GM19324 (cell line): ENCODE measurements around the gene SYT7.

Experiments used
- ATAC-seq: cut with Tn5 transposase; IDR thresholded peaks from one replicate; pipeline ENCODE4 v1.9.1; 2021; ENCODE audit warnings: mild to moderate bottlenecking, moderate library complexity; ENCODE audit not compliant: unreplicated experiment, low FRiP score

Gene SYT7

DNA sequence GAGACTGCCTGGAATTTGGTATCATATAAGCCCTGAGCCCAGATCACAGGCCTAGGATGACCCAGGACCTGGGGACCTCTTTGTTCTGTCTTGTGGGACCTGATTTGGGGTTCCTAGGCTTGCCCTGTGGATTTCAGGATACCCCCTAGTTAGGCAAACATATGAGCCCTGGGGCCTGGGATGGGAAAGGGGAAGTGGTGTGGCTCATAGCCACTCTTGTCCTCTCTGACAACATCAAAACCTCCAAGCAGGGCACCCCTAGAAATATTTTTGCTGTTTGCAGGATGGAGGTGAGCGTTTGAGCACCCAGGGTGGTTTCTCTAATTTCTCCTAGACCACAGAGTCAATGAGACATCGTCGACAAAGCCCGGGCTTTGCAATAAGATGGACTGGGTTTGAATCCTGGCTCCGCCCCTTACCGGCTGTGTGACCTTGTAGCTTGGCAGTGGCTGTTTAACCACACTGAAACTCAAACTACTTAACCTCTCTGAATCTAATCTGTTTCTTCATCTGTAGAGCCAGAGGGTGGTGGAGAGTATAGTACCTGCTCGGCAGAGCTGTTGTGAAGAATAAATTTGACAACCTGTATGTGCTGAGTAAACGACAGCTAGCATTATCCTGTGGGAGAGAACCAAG lies 77.6 kb downstream of the SYT7 start:
- no peak for ATAC-seq

DNA sequence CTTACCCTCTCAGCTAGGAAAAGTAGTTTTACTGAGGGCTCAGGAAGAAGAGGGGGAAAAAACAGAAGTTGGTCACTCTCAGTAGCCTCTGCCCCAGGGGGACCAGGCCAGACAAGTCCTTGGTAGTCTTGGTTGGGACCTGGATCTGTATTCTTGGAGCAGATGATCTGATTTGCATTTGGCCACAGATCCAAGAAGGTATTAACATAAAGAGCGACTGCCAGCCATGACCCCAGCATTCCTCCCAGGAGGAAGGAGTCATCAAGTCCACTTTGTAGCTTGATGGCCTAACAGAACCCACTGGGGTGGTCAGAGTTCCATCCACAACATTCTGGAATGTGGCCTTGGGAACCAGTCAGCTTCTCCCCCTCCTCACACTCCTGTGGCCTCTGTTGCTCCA lies 78.4 kb downstream of the SYT7 start:
- no peak for ATAC-seq

DNA sequence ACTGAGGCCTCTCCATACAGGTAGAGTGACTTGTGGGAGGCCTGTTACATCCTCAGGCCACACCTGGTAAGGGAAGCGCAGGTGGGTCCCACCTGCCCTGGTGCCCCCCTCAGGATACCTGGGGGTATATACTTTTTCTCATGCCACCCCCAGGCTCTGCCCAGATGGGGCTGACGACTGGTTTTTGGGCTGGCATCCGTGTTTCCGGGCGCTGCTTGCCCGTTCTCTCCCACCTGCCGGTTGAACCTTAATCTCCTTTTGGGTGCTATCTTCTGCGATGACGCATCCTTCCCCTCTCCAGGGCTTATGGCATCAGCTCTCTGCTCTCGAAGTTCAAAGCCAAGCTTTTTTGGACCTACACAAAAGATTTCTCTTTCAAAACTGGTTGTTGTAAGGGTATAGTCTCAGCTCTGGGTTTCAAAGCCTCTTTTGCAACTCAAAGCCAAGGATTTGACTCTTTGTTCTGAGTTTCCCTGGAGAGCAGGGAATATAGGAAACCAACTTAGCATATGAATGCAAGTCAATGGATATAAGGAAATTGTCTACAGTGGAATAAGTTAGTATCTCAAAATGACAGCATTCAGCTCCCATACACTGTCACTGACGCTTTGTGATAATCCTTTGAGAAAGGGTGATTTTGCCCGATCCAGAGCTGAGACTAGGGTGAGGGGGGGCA lies 80.9 kb downstream of the SYT7 start:
- no peak for ATAC-seq

DNA sequence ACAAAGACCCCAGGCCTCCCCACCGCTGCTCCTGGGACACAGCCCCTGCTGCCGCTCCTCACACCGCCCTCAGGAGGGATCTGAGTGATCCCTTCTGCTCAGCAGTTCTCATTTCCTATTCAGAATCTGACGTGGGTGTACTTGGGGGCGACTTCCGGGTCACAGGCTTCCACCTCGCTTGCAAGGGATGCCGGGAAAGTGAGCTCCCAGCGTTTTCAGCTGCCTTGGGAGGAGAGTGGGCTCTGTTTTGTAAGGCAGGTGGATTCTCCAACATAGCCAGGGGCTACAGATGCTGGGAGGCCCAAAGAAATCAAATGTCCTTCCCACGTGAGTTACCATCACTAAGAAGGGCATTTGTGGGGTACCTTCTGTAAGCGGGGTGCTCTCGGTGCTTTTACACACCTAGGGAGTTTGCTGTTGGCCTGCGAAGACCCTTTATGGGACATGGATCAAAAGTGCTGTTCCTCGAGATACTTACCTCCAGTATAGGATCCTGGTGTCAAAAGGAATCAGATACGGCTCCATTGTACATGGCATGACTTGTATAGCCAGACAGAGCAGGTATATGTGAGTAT lies 82.0 kb downstream of the SYT7 start:
- no peak for ATAC-seq

DNA sequence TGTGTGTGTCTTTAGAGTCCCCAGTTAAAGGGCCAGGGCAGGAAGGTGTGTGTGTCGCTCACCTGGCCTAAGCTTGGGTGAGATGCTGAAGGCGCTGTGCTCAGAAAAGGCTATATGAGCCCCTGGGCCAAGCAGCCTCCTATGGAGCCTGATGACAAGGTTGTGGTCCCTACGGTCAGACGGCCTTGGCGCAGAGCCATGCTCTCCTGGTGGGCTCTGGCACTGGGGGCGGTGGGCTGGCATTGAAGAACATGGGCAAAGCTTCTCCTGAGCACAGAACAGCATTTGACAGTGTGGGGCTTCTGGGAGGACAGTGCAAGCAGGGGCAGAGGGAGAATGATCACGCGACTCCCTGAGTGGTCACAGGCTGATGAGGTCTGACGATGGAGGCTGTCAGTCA lies 83.0 kb downstream of the SYT7 start:
- no peak for ATAC-seq

DNA sequence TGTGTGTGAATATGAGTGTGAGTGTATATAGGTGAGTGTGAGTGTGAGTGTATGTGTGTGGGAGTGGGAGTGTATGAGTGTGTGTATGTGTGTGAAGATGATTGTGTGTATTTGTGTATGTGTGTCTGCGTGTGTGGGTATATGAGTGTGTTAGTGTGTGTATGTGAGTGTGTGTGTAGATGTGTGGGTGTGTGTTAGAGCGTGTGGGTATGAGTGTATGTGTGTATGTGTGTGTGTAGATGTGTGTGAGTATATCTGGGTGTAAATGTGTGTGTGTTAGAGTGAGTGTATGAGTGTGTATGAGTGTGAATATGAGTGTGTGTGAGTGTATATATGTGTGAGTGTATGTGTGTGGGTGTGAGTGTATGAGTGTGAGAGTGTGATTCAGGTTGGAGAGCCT lies 83.4 kb downstream of the SYT7 start:
- ATAC-seq, result no peak

DNA sequence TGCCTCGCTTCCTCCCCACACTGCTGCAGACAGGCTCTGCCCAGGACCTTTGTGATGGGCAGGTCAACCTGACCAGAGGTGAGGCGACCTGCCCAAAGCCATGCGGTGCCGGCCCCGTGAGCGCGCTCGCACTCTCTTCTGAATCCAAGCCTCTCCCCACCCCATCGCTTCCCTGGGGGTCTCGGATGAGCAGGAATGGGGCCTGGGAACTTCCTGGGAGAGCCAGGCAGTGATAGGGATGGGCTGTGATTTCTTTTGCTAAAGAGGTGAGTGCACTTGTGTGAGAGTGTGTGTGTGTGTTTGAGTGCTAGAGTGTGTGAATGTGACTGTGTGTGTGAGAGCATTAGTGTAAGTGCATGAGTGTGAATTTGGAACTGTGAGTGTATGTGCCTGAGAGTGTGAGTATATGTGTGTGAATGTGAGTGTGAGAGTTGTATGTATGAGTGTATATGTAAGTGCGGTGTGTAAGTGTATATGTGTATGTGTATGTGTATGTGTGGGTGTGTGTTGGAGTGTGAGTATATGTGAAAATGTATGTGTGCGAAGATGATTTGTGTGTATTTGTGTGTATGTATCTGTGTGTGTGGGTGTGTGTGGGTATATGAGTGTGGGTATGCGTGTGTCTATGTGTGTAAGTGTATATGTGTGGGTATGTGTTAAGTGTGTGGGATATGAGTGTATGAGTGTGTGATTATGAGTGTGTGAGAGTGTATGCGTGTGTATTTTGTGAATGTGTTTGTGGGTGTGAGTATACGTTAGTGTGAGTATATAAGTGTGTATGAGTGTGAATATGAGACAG lies 84.1 kb downstream of the SYT7 start:
- no peak for ATAC-seq

DNA sequence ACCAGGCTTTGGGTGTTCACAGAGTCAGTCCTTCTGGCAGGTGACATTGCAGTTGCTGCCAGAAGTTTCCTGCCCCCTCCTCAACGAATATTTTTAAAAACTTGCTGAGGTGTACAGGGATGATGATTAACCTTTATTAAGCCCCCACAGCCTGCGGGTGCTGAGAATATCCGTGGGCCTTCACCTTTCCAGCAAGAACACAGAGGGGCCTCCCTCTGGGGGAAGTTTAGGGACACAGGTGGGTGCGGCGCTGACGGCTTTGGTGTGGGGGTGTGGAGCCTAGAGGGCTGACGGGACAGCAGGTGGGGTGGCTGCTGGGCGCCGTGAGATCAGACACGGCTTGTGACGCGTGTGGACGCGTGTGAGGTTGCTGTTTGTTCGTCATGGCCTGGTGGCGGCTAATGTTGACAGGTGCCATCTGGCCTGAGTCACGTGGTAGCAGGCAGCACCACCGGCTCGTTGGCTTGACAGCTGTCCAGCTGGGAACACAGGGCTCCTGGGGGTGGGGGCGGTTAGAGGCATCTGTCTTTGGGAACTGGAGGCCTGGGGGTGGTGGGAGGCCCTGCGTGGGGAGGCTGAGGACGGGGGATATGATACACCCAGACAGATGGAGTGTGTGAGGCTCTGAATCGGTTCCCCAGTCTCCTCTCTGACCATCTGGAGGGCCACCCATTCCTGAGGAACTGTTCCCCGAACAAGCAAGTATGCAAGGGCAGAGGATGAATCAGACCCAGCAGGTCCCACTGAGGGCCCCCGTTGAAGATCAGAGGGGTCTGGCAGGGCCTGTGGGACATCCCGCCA lies 84.9 kb downstream of the SYT7 start:
- ATAC-seq, result no peak

DNA sequence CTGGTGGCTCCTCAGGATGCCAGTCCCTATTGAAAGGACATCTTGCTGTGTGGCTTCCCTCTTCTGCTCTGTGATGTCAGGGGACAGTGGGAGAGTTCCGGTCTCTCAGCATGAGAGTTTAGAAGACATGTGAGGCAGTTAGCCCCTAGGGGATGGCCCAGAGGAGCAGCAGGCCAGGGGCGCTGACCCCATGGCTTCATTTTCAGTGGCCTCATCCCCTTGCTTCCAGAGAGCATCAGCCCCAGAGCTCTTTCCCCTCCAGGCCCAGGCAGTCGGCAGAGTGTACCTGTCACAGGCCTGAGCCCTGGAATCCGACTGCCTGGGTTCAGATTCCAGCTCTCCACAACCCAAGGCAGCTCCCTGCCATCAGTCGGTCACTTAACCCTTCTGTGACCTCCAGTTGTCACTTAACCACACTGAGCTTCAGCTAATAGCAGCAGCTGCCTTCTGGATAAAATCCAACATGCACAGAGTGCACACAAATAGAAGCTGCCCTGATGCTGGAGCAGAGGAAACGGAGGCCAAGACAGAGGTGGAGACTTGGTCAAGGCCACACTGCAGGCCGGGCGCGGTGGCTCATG lies 86.4 kb downstream of the SYT7 start:
- no peak for ATAC-seq

DNA sequence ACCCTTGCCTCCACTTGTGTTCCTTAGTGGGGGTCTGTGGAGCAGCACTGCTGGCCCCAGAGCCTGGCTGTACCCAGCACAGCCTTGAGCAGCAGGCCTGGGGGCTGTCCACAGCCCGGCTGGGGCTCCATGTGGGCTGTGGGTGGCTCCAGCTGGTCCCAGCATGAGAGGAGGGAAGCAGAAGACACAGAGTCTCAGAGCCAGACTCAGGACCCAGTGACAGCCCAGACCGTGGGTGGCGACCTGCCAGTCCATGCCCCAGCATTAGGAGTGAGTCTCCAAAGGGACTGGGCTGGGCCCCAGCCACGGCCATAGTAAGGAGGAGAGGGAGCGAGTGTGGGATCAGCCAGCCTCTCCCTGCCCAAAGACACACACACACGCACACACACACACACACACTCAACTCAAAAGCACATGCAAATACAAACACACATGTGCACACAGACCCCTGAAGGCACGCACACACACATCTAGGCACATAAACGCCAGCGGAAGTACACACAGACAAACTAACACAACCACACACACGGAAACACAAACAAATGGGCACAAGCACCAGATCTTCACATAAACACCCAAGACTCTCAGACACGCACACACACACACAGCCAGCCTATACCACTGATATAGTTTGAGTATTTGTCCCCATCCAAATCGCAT lies 89.0 kb downstream of the SYT7 start:
- ATAC-seq, result no peak

DNA sequence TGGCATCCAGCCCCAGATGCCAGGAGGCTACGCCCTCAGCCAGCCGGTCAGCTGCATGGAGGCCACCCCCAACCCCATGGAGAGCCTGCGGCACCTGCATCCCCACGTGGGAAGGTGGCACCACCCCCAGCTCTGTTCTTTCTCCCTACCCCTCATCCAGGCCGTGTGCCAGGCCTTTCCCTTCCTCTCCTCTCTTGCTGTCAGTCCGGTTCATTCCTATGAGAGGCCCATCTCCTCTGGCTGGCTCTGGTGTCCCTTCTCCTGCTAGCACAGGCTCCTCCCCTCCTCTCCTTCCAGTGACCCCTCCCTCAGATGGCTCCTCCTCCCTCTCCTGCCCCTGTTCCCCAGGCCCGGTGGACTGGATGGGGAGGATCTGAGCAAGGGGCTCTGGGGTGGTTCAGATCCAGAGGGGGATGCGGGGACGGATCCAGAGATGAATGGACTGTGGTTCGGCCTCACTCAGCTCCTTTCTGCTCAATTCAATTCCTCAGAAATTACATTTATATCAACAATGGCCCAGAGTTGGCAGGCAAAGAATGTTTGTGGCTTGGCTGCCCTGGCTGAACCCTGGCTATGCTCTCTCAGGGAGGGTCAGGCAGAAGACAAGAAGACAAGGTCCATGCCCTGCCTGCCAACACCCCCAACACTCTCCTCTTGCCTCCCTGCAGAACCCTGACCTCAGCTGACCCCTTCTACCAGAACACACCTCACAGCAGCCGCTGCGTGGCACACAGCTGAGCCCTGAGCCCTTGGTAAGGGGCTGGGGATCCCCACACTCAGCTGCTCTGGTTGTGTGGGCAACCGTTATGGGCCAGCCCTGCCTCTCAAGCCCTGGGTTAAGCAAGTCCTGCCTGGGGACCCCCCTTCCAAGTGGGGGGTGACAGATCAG lies 90.8 kb downstream of the SYT7 start:
- ATAC-seq, result no peak

DNA sequence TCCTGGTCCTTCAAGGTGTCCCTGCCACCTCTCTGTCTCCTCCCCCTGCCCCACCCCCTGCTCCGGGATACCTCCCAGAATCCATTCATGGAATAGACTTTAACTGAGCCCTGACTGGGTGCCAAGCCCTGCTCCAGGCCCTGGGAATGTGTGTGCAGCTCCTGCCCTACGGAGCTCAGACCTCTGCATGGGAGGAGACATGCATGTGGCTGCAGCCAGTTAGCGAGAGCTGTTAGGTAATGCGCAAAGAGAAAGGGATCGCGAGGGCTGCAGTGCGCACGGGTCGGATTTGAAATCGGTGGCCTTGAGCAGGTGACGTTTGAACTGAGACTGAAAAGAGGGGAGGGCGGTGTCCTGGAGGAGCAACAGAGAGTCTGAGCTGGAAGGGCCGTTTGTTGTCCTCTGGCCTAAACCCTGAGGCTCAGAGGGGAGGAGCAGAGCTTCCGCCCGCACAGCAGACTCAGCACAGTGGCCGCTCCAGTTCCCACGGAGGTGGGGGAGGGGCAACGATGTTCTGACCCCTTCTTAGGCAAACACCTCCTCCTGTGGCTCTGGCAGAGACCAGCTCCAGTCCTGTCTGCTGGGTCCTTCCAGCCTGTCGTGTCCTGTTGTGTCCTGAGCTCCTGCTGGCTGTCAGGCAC lies 92.1 kb downstream of the SYT7 start:
- no peak for ATAC-seq

DNA sequence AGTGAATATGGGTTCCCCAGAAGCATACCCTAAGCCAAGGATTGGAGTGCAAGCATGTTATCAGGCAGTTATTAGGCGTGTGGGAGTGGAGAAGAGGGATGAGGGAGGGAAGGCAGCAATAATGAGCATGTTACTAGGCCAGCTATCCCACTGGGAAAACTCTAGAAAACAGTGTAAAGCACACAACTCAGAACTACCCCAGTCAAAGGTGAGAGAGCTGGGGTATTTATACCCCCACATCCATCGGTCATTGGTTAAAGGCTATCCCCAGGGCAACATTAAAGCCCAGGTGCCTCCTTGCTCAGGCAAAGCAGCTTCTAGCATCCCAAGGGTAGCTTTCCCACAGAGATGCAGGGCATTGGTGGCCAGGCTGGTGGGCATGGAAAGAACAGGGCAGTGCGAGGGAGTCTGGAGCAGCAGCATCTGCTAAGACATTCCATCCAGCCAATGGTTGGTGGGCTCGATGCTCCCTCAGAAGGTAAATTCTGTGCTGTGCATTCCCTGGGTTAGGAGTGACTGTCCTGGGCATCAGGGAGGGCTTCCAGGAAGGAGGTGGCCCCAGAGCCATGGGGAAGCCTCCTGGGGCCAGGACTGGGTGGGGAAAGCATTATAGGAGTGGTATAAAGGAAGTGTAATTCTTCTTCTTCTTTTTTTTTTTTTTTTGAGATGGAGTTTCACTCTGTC lies 93.4 kb downstream of the SYT7 start:
- ATAC-seq, result no peak

DNA sequence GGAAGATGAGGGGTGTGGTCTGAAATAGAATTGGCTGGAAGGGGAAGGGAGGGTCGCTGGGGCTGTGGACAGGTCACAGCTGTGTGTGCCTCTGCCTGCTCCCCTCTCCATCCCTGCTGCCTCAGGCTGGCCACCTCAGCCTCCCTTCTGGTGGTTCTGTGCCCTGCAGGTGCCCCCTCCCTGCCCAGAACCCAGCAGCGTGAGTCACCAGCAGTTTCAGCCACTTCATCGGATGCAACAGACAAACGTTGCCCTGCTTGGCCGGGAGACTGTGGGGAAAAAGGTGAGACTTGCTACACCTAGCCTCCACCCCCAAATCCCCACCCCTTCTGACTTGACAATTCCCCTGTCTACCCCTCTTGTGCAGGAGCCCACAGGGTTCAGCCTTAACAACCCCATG lies 94.1 kb downstream of the SYT7 start:
- ATAC-seq, result no peak

DNA sequence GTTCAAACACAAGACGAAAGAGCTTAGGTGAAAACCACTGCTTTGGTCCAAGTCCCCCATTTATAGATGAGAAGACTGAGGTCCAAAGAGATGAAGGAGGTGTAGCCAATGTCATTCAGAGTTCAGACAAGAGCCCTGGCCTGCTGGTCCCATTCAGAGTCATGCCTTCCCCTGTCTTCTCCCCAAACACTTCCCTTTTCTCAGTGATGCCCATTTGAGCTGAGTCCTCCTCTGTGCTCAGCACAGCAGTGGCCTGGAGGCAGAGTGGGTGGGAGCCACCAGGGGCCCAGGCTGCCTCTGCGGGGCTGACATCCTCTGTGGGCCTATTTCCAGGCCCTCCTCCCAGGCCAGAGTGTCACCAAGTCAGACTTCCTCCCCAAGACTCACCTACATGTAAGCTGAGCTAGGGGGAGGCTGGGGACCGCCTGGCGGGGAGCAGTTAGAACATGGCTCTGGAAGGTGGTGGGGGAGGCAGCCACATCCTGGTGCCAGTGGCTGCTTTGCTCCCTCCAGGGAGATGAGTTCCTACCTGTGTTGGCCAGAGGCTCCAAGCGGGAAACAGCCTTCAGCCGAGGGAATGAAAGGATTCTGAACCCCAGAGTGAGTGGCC lies 94.8 kb downstream of the SYT7 start:
- no peak for ATAC-seq

DNA sequence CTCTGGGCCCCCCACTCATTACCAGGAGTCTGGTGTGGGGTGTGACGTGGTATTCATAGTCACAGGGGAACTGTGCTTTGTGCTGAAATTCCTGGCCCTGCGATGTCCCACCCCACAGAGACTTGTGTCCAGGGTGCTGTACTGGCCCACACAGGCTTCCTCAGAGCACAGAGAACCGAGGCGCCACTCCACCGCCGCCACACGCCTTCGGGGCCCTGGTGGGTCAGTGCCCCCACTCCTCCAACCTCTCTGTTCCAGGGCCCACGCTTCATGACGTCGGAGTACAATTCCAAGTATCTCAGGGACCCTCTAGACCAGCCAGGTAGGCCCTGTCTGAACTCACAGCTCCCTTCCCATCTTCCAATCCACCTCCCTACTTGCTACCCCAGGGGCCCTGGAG lies 95.8 kb downstream of the SYT7 start:
- ATAC-seq, result no peak

DNA sequence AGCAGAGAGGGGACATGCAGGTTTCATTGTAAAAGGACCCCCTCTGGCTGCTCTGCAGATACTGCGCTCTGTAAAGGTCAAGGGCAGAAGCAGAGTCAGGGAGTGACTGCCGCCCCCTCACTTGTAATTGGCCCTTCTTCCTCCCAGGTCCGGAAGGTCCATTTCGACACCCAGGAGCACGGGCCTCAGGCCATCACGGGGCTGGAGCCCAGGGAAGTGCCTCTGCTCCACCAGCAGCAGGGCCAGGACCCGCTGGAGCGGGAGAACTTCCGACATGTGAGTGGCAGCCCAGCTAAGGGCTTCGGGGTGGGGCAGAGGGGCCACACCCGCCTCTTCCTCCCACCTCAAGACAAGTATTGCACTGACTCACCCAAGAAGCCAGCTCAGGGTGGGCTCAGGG lies 96.3 kb downstream of the SYT7 start:
- no peak for ATAC-seq
